SW480 (cell line): Measurements from ENCODE around the gene RMND5B.

ENCODE experiments used
- DNase-seq: peaks from one replicate; pipeline ENCODE4 v3.0.0-alpha.2; 2016; ENCODE audit warnings: low spot score

Gene RMND5B

GRCh38 chr5:178131446-178131996, 707 bp downstream of the RMND5B start:
- DNase-seq, result no peak

- DNase-seq, result no peak
Measured at GRCh38 chr5:178136990-178137389, 6.2 kb downstream of the RMND5B start.

- DNase-seq, result no peak
Measured at GRCh38 chr5:178137991-178138390, 7.2 kb downstream of the RMND5B start.

GRCh38 chr5:178141550-178141949, 10.7 kb downstream of the RMND5B start:
- no peak for DNase-seq

- no peak for DNase-seq
Measured at GRCh38 chr5:178142642-178143041, 11.8 kb downstream of the RMND5B start.

- DNase-seq, result no peak
Measured at GRCh38 chr5:178143246-178143645, 12.4 kb downstream of the RMND5B start.

GRCh38 chr5:178143901-178144300, 13.1 kb downstream of the RMND5B start:
- DNase-seq, result no peak

GRCh38 chr5:178145965-178146820, 15.4 kb downstream of the RMND5B start:
- DNase-seq, result peak; percentile 83

- DNase-seq, result no peak
Measured at GRCh38 chr5:178147406-178147805, 16.6 kb downstream of the RMND5B start.

GRCh38 chr5:178149199-178149932, 18.6 kb downstream of the RMND5B start:
- no peak for DNase-seq

- DNase-seq, result no peak
Measured at GRCh38 chr5:178150977-178151734, 20.3 kb downstream of the RMND5B start.

- DNase-seq, result no peak
Measured at GRCh38 chr5:178152491-178153444, 22.0 kb downstream of the RMND5B start.

GRCh38 chr5:178153530-178154340, 22.9 kb downstream of the RMND5B start, which contains the start of gene NHP2:
Gene NHP2 (minus strand): TSS chr5:178153885. CDS start chr5:178153817, 68 bp downstream.
- peak; percentile 99 for DNase-seq

GRCh38 chr5:178155065-178155464, 24.3 kb downstream of the RMND5B start:
- DNase-seq, result no peak

- no peak for DNase-seq
Measured at GRCh38 chr5:178160176-178160575, 29.4 kb downstream of the RMND5B start.

- no peak for DNase-seq
Measured at GRCh38 chr5:178162481-178162880, 31.7 kb downstream of the RMND5B start.

- peak; percentile 80 for DNase-seq
Measured at GRCh38 chr5:178163772-178164735, 33.2 kb downstream of the RMND5B start.

- DNase-seq, result no peak
Measured at GRCh38 chr5:178165581-178165980, 34.8 kb downstream of the RMND5B start.

GRCh38 chr5:178170455-178170854, 39.6 kb downstream of the RMND5B start:
- no peak for DNase-seq
